Measurements from ENCODE around the gene SLC6A13. TPM values are rescaled to one million over a fixed set of nuclear protein-coding genes. Genes with fewer than 3 reads are reported as not detected.

Gene SLC6A13
- total RNA-seq, 4 donors from 2014 or later: 5.0 to 24.9 (median 8.8) TPM

DNA sequence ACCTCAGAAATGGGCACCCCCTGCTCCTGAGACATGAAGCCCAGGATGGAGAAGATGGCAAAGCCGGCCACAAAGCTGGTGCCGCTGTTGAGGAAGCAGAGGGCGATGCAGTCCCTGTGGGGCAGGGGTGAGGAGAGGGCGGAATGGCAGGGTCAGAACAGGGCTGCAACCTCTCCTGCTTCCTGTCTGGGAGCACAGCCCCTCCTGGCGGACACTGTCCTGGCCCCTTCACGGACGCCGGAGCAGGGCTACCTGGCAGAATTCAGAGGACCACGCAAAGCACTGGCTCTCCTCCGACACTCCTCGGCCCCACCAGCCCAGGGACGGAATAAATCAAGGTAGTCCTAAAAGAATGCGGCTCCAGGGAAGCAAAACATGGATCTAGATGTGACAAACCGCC, 36.2 kb downstream of the SLC6A13 start:
- 84 to 90% methylated on average over 9 of the region's 14 CpGs for WGBS, 2 donors
- H3K27me3 ChIP-seq: no peaks in the 10 kb centered on the region
- DNase-seq: no peak

DNA sequence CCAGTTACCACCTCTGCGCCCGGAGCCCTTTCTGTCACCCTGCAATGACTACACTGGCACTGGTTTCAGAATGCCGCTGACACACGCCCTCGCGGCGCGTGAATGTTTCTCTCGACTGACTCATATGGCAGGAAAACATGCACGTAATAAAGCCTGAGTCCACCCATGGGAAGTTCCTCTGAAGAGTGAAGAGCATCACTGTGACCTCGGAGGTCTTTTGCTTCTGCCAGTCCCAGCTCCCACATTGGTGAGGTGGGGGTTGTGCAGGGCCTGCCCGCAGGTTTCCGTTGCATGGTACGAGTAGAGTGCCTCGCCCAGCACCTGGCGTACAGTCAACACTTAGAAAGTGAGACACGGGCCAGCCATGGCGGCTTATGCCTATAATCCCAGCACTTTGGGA, 37.6 kb downstream of the SLC6A13 start:
- intact Hi-C loops (cut with DNase I): no loop called here
- WGBS, 2 donors: 91 to 94% methylated on average over 14 to 18 of the region's 18 CpGs
- H3K36me3 ChIP-seq: no peaks in the 10 kb centered on the region

More for the DNA sequence above, 36.2 kb downstream of the SLC6A13 start:
- Histone ChIP-seq H3K9me3 (no peaks in the 10 kb centered on the region), H3K4me1 (peaks cover 31 to 39% of the 10 kb centered on the region in 2 donors), H3K4me3 (replicated peaks in 1 of 3) (no peak overlapping the region), H3K27ac (no peak overlapping the region), H3K36me3 (no peaks in the 10 kb centered on the region)
- intact Hi-C loops (cut with DNase I): no loop called here
- no peak for TF ChIP-seq POLR2A (IDR thresholded peaks at IDR 0.05)
- TF ChIP-seq, protein P1, sequence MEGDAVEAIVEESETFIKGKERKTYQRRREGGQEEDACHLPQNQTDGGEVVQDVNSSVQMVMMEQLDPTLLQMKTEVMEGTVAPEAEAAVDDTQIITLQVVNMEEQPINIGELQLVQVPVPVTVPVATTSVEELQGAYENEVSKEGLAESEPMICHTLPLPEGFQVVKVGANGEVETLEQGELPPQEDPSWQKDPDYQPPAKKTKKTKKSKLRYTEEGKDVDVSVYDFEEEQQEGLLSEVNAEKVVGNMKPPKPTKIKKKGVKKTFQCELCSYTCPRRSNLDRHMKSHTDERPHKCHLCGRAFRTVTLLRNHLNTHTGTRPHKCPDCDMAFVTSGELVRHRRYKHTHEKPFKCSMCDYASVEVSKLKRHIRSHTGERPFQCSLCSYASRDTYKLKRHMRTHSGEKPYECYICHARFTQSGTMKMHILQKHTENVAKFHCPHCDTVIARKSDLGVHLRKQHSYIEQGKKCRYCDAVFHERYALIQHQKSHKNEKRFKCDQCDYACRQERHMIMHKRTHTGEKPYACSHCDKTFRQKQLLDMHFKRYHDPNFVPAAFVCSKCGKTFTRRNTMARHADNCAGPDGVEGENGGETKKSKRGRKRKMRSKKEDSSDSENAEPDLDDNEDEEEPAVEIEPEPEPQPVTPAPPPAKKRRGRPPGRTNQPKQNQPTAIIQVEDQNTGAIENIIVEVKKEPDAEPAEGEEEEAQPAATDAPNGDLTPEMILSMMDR (IDR thresholded peaks at IDR 0.05): no peak

DNA sequence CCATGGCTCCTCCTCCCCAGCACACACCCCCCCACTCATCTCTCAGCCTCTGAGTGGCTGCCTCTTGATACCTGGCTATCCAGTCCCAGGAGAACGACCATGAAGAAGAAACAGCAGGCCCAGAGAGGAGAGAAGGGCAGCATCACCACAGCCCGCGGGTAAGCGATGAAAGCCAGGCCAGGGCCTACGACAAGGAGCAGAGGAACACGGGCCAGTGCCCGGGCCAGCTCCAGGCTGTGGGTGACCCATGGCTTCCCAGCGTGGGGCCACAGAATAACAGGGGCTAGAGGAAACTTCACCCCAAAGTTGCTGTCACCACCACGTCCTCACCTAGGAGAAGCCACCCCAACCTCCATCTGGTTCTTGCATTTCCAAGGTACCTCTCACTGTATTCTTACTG, 38.3 kb downstream of the SLC6A13 start:
- Histone ChIP-seq H3K27me3 (no peaks in the 10 kb centered on the region), H3K4me1 (peaks cover 17 to 28% of the 10 kb centered on the region in 2 donors), H3K27ac (no peak overlapping the region), H3K9me3 (no peaks in the 10 kb centered on the region), H3K4me3 (replicated peaks in 1 of 3) (no peak overlapping the region), H3K36me3 (no peaks in the 10 kb centered on the region)
- 90 to 91% methylated on average over 9 of the region's 9 CpGs for WGBS, 2 donors
- intact Hi-C loops (cut with DNase I): no loop called here
- TF ChIP-seq, protein P1 (IDR thresholded peaks at IDR 0.05): no peak
- TF ChIP-seq POLR2A (IDR thresholded peaks at IDR 0.05): no peak
- DNase-seq: no peak

More for the DNA sequence above, 37.6 kb downstream of the SLC6A13 start:
- no peak for DNase-seq
- Histone ChIP-seq H3K4me1 (peaks cover 21 to 30% of the 10 kb centered on the region in 2 donors), H3K27me3 (no peaks in the 10 kb centered on the region), H3K27ac (no peak overlapping the region), H3K9me3 (no peaks in the 10 kb centered on the region), H3K4me3 (replicated peaks in 1 of 3) (no peak overlapping the region)
- no peak for TF ChIP-seq POLR2A (IDR thresholded peaks at IDR 0.05)
- TF ChIP-seq, protein P1 (IDR thresholded peaks at IDR 0.05): no peak

DNA sequence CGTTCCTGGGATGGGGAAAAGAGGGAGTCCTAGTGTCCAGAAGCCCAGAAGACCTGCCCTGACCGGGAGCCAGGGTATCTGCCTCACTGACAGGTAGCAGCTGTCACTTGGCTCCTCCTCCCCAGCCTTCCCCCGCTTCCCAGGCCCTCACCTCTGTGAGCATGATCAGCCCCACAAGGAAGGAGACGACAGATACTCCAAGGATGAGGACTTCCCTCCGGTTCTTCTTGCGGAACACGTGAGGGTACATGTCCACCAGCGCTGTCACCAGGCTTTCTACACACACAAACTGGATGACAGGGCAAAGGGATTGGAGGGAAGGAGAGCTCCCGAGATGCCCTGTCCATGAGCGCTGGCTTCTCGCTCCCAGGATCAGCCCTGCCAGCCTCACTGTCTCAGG, 38.8 kb downstream of the SLC6A13 start:
- WGBS, 2 donors: 83 to 85% methylated on average over 4 to 11 of the region's 11 CpGs
- H3K27ac ChIP-seq: no peak overlapping the region
- TF ChIP-seq, protein P1 (IDR thresholded peaks at IDR 0.05): no peak
- no peak for TF ChIP-seq POLR2A (IDR thresholded peaks at IDR 0.05)
- intact Hi-C loops (cut with DNase I): no loop called here
- no peak for DNase-seq
- no peaks in the 10 kb centered on the region for H3K9me3 ChIP-seq
- H3K4me1 ChIP-seq: peaks cover 12 to 23% of the 10 kb centered on the region in 2 donors
- H3K4me3 ChIP-seq (replicated peaks in 1 of 3): no peak overlapping the region
- H3K36me3 ChIP-seq: no peaks in the 10 kb centered on the region
- no peaks in the 10 kb centered on the region for H3K27me3 ChIP-seq

DNA sequence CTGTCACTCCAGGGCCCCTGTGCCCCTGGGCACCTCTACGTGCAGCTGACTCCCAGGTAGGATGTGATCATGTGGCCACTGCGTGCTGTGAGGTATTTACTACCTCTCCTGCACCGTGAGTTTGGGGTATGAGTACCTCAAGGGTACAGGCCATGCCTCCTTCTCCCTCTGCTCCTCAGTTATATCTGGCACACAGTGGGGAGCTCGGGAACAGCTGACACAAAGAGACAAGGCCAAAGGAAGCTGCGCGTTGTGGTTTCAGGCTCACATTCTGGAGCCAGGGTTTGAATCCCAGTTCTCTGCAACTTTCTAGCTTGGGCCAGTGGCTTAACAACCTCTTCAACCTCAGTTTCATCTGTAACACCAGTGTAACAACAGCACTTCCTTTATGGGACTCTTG, 40.9 kb downstream of the SLC6A13 start:
- no peaks in the 10 kb centered on the region for H3K27me3 ChIP-seq
- intact Hi-C loops (cut with DNase I): no loop called here
- peaks cover 0 to 10% of the 10 kb centered on the region in 2 donors for H3K4me1 ChIP-seq
- no peaks in the 10 kb centered on the region for H3K9me3 ChIP-seq
- no peaks in the 10 kb centered on the region for H3K36me3 ChIP-seq
- no peak overlapping the region for H3K27ac ChIP-seq
- WGBS, 2 donors: 83 to 93% methylated on average over 6 of the region's 6 CpGs
- H3K4me3 ChIP-seq (replicated peaks in 1 of 3): no peak overlapping the region
- TF ChIP-seq POLR2A (IDR thresholded peaks at IDR 0.05): no peak
- TF ChIP-seq, protein P1 (IDR thresholded peaks at IDR 0.05): no peak
- no peak for DNase-seq
